Measurements from ENCODE around the gene RAB24.

Gene RAB24

GRCh38 chr5:177290816-177291596 is 12.5 kb downstream of the RAB24 start:
- no peak for TF ChIP-seq TCF12 (IDR thresholded peaks at IDR 0.05; ENCODE audit: low read depth)
- TF ChIP-seq TAF1 (IDR thresholded peaks at IDR 0.05; ENCODE audit: low read depth), result no peak
- no peak for TF ChIP-seq EP300 (IDR thresholded peaks at IDR 0.05; ENCODE audit: borderline replicate concordance)
- TF ChIP-seq TEAD4 (IDR thresholded peaks at IDR 0.05), result no peak
- TF ChIP-seq USF1 (IDR thresholded peaks at IDR 0.05), result no peak
- no peak for TF ChIP-seq RAD21 (IDR thresholded peaks at IDR 0.05; ENCODE audit: low read depth)
- TF ChIP-seq YY1 (IDR thresholded peaks at IDR 0.05; ENCODE audit: low read depth), result no peak
- TF ChIP-seq NFIC (IDR thresholded peaks at IDR 0.05), result no peak

- TF ChIP-seq YY1 (IDR thresholded peaks at IDR 0.05; ENCODE audit: low read depth) (no peak), TCF12 (IDR thresholded peaks at IDR 0.05; ENCODE audit: low read depth) (no peak), USF1 (IDR thresholded peaks at IDR 0.05) (no peak), ZBTB7A (IDR thresholded peaks at IDR 0.05; ENCODE audit: low read depth) (no peak), TAF1 (IDR thresholded peaks at IDR 0.05; ENCODE audit: low read depth) (no peak), CREB1 (IDR thresholded peaks at IDR 0.05; ENCODE audit: low read depth) (no peak), REST (IDR thresholded peaks at IDR 0.05; ENCODE audit: low read depth) (no peak), TEAD4 (IDR thresholded peaks at IDR 0.05) (no peak), EGR1 (IDR thresholded peaks at IDR 0.05) (no peak), FOXM1 (IDR thresholded peaks at IDR 0.05; ENCODE audit: borderline replicate concordance, low read depth) (no peak), EP300 (IDR thresholded peaks at IDR 0.05; ENCODE audit: borderline replicate concordance) (no peak), CEBPB (IDR thresholded peaks at IDR 0.05) (no peak), MAX (IDR thresholded peaks at IDR 0.05) (no peak), RAD21 (IDR thresholded peaks at IDR 0.05; ENCODE audit: low read depth) (no peak)
These were observed 15.3 kb downstream of the RAB24 start for GRCh38 chr5:177288191-177288590.

GRCh38 chr5:177276886-177277285 is 26.6 kb downstream of the RAB24 start:
- TF ChIP-seq TEAD4 (IDR thresholded peaks at IDR 0.05) (no peak), EP300 (IDR thresholded peaks at IDR 0.05; ENCODE audit: borderline replicate concordance) (no peak), RAD21 (IDR thresholded peaks at IDR 0.05; ENCODE audit: low read depth) (no peak), CEBPB (IDR thresholded peaks at IDR 0.05) (no peak), TCF12 (IDR thresholded peaks at IDR 0.05; ENCODE audit: low read depth) (no peak), YY1 (IDR thresholded peaks at IDR 0.05; ENCODE audit: low read depth) (no peak), TAF1 (IDR thresholded peaks at IDR 0.05; ENCODE audit: low read depth) (no peak), EGR1 (IDR thresholded peaks at IDR 0.05) (no peak), FOXM1 (IDR thresholded peaks at IDR 0.05; ENCODE audit: borderline replicate concordance, low read depth) (no peak), USF1 (IDR thresholded peaks at IDR 0.05) (no peak), CREB1 (IDR thresholded peaks at IDR 0.05; ENCODE audit: low read depth) (no peak), NFIC (IDR thresholded peaks at IDR 0.05) (no peak), REST (IDR thresholded peaks at IDR 0.05; ENCODE audit: low read depth) (no peak), ZBTB7A (IDR thresholded peaks at IDR 0.05; ENCODE audit: low read depth) (no peak), MAX (IDR thresholded peaks at IDR 0.05) (no peak)

- TF ChIP-seq EGR1 (IDR thresholded peaks at IDR 0.05), result no peak
These were observed 27.6 kb downstream of the RAB24 start for GRCh38 chr5:177275883-177276282.

GRCh38 chr5:177271113-177271512 is 32.4 kb downstream of the RAB24 start:
- TF ChIP-seq CREB1 (IDR thresholded peaks at IDR 0.05; ENCODE audit: low read depth) (no peak), FOXM1 (IDR thresholded peaks at IDR 0.05; ENCODE audit: borderline replicate concordance, low read depth) (no peak)

- TF ChIP-seq EGR1 (IDR thresholded peaks at IDR 0.05) (no peak), CEBPB (IDR thresholded peaks at IDR 0.05) (no peak), TAF1 (IDR thresholded peaks at IDR 0.05; ENCODE audit: low read depth) (no peak), FOXM1 (IDR thresholded peaks at IDR 0.05; ENCODE audit: borderline replicate concordance, low read depth) (no peak), MAX (IDR thresholded peaks at IDR 0.05) (no peak), TEAD4 (IDR thresholded peaks at IDR 0.05) (no peak), NFIC (IDR thresholded peaks at IDR 0.05) (no peak), REST (IDR thresholded peaks at IDR 0.05; ENCODE audit: low read depth) (no peak), USF1 (IDR thresholded peaks at IDR 0.05) (no peak), TCF12 (IDR thresholded peaks at IDR 0.05; ENCODE audit: low read depth) (no peak)
These were observed 32.9 kb downstream of the RAB24 start for GRCh38 chr5:177270653-177271052.
